A673 (cell line): Measurements from ENCODE around the gene FOXO1. TPM values are rescaled to one million over a fixed set of nuclear protein-coding genes. Genes with fewer than 3 reads are reported as not detected.

Experiments used
- BruUV-seq: library from RNA; stranded (reverse); fragments of 400-500 nt; replicated peaks from 2 replicates; lab custom pipeline; 2021; lab: Mats Ljungman, UMichigan
- CTCF ChIA-PET: fragments of 300-600 bp; sonication (Branson Sonifier 250); formaldehyde crosslinking; loops from one replicate; lab custom pipeline; 2022; ENCODE audit warnings: antibody characterized with exemption; lab: Charles Lee
- POLR2A ChIA-PET: fragments of 300-600 bp; sonication (Branson Sonifier 250); formaldehyde crosslinking; loops from one replicate; lab custom pipeline; 2022; ENCODE audit warnings: antibody characterized with exemption; ENCODE audit not compliant: low non-redundant PET; lab: Charles Lee
- DNase-seq: peaks from one replicate; pipeline ENCODE4 v3.0.0-alpha.2; 2015; ENCODE audit warnings: low spot score
- H3K27ac ChIP-seq: fragments of 200-600 bp; sonication (generic); 2 replicates; pipeline ENCODE4 v1.5.1; 2016; ENCODE audit warnings: mixed run types, low read depth, mild to moderate bottlenecking, mixed read lengths, antibody characterized with exemption, low read length; ENCODE audit not compliant: poor library complexity, severe bottlenecking
- H3K27me3 ChIP-seq: fragments of 200-600 bp; sonication (generic); replicated peaks from 2 replicates; pipeline ENCODE4 v1.6.1; 2017; ENCODE audit warnings: mixed run types, low read depth, mild to moderate bottlenecking, mixed read lengths, antibody characterized with exemption, low read length; ENCODE audit not compliant: insufficient read depth, poor library complexity
- H3K36me3 ChIP-seq: fragments of 200-600 bp; sonication (generic); 2 replicates; pipeline ENCODE4 v1.6.1; 2016; ENCODE audit warnings: mixed run types, mild to moderate bottlenecking, mixed read lengths, antibody characterized with exemption, low read length; ENCODE audit not compliant: insufficient read depth, poor library complexity, severe bottlenecking
- H3K4me1 ChIP-seq: fragments of 200-600 bp; sonication (generic); 2 replicates; pipeline ENCODE4 v1.6.1; 2017; ENCODE audit warnings: mixed run types, mild to moderate bottlenecking, mixed read lengths, antibody characterized with exemption, low read length; ENCODE audit not compliant: insufficient read depth, poor library complexity, severe bottlenecking
- H3K4me3 ChIP-seq: fragments of 200-600 bp; sonication (generic); 2 replicates; pipeline ENCODE4 v1.5.1; 2016; ENCODE audit warnings: low read depth, mixed run types, mild to moderate bottlenecking, mixed read lengths, low read length; ENCODE audit not compliant: poor library complexity, severe bottlenecking
- H3K9me3 ChIP-seq: fragments of 200-600 bp; sonication (generic); 2 replicates; pipeline ENCODE4 v1.6.1; 2016; ENCODE audit warnings: mixed run types, low read depth, mild to moderate bottlenecking, mixed read lengths, antibody characterized with exemption, low read length; ENCODE audit not compliant: poor library complexity, severe bottlenecking
- EZH2 ChIP-seq: fragments of 200-600 bp; sonication (generic); IDR thresholded peaks from 2 replicates; pipeline ENCODE4 v1.6.1; 2017; ENCODE audit warnings: borderline replicate concordance, low read depth, mild to moderate bottlenecking, mixed read lengths, antibody characterized with exemption, low read length; ENCODE audit not compliant: poor library complexity, severe bottlenecking
- intact Hi-C: fragments of 100-400 bp; cut with micrococcal nuclease; formaldehyde crosslinking; loops from one replicate; pipeline ENCODE4 v1.10.0; 2022; ENCODE audit not compliant: unreplicated experiment
- total RNA-seq: library from RNA; stranded (reverse); gene quantifications from 2 replicates; pipeline ENCODE4 v1.2.3, GENCODE V29; 2021
- TF ChIP-seq, protein P1 (sequence below): fragments of 300-800, 200-600 bp; sonication (generic); conservative IDR thresholded peaks from 2 replicates; pipeline ENCODE4 v1.5.1; 2017; ENCODE audit warnings: low read depth, mild to moderate bottlenecking, antibody characterized with exemption, low read length, moderate library complexity, mixed read lengths

Gene FOXO1
- total RNA-seq, 1 experiment from 2014 or later = 2.9 TPM

DNA sequence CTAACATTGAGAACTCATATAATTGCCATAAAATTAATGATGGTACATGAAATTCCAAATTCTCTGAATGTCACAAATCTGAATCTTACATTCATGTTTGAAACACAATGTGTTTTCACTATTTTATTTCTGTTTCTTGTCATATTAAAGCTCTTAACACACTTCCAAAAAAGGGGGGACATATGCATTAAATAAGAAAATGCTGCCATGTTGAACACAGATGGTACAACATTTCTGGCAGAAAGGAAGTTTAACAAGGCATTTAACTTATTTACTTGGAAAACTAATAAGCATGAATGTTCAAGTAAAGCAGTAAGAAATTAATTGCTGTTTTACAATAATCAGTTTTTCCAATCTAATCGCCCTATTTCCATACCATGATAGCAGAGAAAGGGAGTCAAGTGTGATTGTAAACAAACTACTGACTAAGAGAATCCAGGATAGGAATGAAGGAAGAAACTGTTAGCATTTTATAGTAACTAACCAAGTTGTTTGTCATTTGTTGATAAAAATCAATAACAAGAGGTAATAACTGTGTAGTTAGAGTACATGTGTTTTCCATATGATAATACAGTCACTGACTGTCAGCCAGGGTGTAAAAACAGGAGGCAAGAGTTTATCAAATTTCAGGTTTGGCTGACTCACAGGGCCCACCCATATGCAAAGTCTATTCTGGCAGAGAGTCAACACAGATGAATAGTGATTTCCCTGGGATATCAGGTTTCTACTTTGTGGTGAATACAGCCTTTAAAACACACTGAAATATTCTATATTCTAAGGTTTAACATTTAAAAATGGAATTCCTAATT is 5.7 kb upstream of the FOXO1 start:
- ChIA-PET CTCF (no interaction called here), POLR2A (interaction anchor here (0.5 to 0.7 kb wide), 2 partner anchors 334 to 1518 kb away, joined by 3 read pairs; no protein-coding TSS in a partner anchor)
- no peak overlapping the region for H3K4me3 ChIP-seq
- peaks cover 15% of the 10 kb centered on the region for H3K4me1 ChIP-seq
- H3K27me3 ChIP-seq = no peaks in the 10 kb centered on the region
- intact Hi-C loops = loop anchor here (5.0 kb wide), 2 partner anchors 720 to 905 kb away; no protein-coding TSS in a partner anchor
- TF ChIP-seq, protein P1, sequence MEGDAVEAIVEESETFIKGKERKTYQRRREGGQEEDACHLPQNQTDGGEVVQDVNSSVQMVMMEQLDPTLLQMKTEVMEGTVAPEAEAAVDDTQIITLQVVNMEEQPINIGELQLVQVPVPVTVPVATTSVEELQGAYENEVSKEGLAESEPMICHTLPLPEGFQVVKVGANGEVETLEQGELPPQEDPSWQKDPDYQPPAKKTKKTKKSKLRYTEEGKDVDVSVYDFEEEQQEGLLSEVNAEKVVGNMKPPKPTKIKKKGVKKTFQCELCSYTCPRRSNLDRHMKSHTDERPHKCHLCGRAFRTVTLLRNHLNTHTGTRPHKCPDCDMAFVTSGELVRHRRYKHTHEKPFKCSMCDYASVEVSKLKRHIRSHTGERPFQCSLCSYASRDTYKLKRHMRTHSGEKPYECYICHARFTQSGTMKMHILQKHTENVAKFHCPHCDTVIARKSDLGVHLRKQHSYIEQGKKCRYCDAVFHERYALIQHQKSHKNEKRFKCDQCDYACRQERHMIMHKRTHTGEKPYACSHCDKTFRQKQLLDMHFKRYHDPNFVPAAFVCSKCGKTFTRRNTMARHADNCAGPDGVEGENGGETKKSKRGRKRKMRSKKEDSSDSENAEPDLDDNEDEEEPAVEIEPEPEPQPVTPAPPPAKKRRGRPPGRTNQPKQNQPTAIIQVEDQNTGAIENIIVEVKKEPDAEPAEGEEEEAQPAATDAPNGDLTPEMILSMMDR = no peak
- TF ChIP-seq EZH2 = no peak
- no peaks in the 10 kb centered on the region for H3K36me3 ChIP-seq
- no peak overlapping the region for H3K27ac ChIP-seq
- DNase-seq = peak; percentile 82
- no TSS peak for BruUV-seq
- H3K9me3 ChIP-seq = no peaks in the 10 kb centered on the region

DNA sequence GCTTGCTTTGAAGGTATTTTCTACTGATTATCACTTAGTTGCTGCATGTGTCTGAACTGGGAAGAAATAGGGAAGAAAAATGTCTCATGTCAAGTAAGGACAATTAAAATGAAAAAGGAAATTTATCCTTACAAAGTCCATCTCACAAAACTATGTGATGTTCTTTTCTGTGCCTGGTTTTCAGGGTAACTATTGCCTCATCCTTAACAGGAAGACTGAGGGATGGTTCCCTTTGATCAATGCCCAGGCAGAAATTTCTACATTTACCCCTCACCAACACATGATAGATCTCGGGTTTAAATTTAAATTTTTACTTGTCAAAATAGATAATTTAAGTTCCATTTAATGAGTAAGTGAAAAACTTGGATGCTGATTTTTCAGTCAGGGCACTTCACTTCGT is 3.9 kb upstream of the FOXO1 start:
- ChIA-PET CTCF (no interaction called here), POLR2A (no interaction called here)
- TF ChIP-seq, protein P1 = no peak
- TF ChIP-seq EZH2 = no peak
- Histone ChIP-seq H3K27me3 (no peaks in the 10 kb centered on the region), H3K36me3 (no peaks in the 10 kb centered on the region), H3K27ac (no peak overlapping the region), H3K4me3 (no peak overlapping the region), H3K9me3 (no peaks in the 10 kb centered on the region), H3K4me1 (peaks cover 15% of the 10 kb centered on the region)
- BruUV-seq = no TSS peak
- DNase-seq = no peak
- intact Hi-C loops = loop anchor here (5.0 kb wide), 2 partner anchors 718 to 903 kb away; no protein-coding TSS in a partner anchor

DNA sequence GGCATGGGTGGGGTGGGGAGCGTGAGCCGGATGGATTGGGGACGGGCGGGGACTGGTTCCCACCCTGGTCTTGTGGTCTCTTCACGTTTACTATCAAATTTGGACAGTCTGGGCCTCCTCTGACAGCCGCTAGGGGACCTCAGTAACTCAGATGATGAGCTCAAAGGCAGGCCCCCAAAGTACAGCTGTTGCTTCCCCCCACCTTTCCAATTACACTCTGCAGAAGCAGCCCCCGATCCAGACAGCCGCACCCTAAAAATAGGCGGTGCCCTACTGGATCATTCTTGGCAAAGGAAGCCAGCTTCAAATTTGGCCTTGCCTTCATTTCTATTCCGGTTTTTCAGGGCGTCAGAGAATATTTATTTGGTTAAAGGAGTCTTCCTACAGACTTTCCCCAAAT is 1.9 kb upstream of the FOXO1 start:
- no TSS peak for BruUV-seq
- H3K9me3 ChIP-seq = no peaks in the 10 kb centered on the region
- H3K27ac ChIP-seq = no peak overlapping the region
- ChIA-PET CTCF (interaction anchor here (0.6 to 0.7 kb wide), 4 partner anchors 14 to 154 kb away, joined by 3 to 4 read pairs (median 4); no protein-coding TSS in a partner anchor), POLR2A (interaction anchor here (0.6 kb wide), 1 partner anchor 293 kb away, joined by 3 read pairs; no protein-coding TSS in a partner anchor)
- no peaks in the 10 kb centered on the region for H3K27me3 ChIP-seq
- H3K36me3 ChIP-seq = no peaks in the 10 kb centered on the region
- intact Hi-C loops = loop anchor here (1.0 to 5.0 kb wide), 2 partner anchors 109 to 606 kb away; no protein-coding TSS in a partner anchor
- TF ChIP-seq EZH2 = no peak
- TF ChIP-seq, protein P1 = peak; percentile 72
- H3K4me3 ChIP-seq = no peak overlapping the region
- DNase-seq = peak; percentile 61
- H3K4me1 ChIP-seq = peaks cover 23% of the 10 kb centered on the region
